ENCODE measurements around the gene HIVEP3.

DNA sequence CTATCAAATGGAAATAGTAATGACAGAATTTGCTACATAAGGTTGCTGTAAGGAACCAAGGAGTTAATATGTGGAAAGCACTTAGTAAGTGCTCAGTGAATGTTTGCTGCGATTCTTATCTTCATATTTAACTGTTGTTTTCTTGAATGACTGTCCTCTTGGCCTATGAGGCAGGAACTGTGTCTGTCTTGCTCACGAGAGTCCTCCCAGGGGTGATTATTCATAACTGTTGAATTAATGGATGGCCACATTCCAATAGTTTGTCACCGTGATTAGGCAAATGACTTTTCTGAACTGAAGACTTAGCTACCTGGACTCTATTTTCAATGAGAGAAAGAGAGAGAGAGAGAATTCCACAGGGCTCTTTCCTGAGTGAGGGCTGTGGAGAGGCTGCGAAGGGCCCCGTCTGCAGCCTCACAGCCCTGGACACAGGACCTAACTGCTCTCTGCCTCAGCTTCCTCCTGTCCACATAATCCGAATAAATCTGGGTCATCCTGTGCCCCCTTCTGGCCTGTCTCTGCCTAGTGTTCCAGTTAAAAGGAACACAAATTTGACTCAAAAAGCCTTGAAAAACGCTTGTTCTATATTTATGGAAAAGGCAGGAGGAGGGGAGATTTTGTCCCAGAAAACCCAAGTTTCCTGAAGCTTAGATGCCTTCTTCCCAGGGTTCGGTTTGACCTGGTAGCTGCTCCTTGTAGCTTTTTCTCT is 442.7 kb downstream of the HIVEP3 start:
- TF ChIP-seq CTCF (IDR thresholded peaks at IDR 0.05; ENCODE audit: low read length) (no peak), EZH2 (optimal IDR thresholded peaks at IDR 0.05; ENCODE audit: low read depth, low read length) (no peak)
